ENCODE results near the gene TLL2. TPM values are rescaled to one million over a fixed set of nuclear protein-coding genes. Genes with fewer than 3 reads are reported as not detected.
"Not testable (repeated sequence)": the region's sequence is repeated elsewhere in the genome, so short reads cannot be mapped to it uniquely, and the experiment has no call there.

Gene TLL2
- total RNA-seq = 0.45 and 0.57 TPM in 2 replicates
- polyA plus RNA-seq (2012) = 0.33 TPM

DNA sequence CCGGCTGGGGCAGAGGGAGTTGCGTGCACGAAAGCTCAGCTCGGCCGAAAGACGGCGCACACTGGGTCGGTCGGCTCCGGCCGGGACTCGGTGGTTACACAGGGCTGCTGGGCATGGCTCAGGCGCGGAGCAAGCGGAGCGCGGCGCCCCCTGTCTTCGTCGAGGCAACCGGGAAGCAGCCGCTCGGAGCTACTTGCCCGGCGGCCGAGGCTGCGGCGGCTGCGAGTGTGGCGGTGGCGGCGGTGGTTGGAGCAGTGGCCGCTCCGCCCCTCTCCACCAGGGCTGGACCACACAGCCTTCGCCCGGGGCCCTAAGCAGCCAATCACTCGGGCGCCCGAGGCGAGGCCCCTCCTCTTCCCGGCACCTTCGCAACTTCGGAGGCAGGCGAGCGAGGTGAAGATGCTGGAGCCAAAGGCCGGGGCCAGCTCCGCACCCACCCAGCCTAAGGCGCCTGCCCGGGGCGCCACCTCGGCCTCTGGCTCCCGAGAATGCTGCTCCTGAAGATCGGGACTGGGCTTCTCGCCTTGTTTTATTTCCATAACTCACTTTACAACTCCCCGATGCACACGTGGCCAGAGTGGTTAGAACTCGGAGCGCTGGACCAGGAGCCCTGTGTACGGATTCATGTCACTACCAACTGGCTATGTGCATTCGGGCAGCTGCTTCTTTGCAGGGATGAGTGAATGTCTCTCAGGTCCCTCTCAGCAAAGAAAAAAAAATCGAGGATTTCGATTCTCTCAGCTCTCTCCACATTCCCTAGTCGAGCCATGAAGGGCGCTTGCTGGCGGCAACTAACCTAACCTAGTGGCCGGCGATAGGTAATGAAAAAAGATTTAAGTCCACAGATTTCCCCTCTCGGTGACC, at the start of gene TLL2:
Gene TLL2, minus strand, starts transcription at position 229 of the 864 bp plus-strand sequence. CDS start 241 bp downstream, outside the sequence.
- peak; percentile 88 for DNase-seq (ENCODE audit: low read depth)

DNA sequence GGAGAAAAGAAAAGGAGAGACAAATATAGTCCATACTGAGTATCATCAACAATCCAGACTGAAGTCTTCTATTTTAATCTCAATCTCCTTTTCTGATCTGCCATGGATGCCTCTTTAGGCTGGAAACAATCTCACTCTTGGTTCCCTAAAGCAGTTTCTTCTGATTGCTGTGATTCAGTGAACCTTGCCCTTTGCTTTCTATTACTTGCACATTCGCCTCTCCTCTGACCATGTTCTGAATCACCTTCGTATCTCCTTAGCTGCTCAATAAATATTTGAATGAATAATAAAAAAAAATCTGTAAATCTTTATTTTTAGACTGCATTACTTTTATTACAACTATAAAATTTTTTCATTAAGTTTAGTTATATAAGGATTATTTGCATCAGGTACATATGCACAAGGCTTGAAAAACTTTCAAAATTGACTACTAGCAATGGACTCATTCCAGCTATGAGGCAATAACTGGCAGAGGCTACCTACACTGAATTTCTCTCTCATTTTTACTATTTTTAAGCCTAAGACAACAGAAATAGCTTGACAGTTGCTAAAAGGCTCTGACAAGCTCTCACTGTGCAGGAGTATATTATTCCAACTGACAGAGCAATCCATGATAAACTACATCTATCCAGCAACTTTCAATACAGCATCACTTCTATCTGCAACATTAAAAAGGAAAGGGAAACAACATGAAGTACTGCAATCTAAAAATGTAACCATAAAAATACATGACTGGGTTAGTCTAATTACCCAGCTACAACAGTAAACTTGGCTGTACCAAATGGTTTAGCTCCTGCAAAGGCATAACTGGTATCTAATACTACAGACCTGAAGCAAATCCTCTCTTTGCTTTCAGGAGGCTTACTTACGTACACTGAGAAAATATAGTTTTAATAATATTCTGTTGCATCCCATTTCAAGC, 47.5 kb upstream of the TLL2 start:
- DNase-seq (ENCODE audit: low read depth) = no peak

DNA sequence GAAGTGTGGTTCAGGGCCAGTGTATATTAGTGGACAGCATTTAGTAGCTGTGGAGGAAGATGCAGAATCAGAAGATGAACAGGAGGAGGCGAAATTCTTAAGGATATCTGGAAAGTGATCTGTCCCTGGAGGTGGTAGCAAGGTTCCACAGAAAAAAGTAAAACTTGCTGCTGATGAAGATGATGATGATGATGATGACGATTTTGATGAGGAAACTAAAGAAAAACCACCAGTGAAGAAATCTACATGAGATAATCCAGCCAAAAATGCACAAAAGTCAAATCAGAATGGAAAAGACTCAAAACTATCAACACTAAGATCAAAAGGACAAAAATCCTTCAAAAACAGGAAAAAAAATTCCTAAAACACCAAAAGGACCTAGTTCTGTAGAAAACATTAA, 46.8 kb upstream of the TLL2 start:
- no peak for DNase-seq (ENCODE audit: low read depth)

DNA sequence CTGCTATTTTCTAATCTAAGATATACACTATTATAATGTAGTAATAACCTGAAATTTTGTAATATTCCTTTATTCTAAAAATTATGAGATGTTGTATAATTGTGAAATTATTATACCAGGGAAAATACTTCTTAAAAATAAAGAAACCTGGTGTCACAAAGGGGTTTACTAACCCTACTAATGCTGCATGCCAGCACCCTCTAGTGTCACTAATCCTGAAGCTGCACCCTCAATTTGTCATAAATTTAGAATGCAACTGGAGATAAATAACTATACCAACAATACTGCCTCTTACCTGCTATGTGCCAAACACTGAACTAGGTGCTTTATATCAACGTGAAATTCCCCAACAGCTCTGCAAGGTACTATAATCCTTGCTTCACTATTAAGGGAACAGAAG, 42.3 kb upstream of the TLL2 start:
- DNase-seq (ENCODE audit: low read depth) = peak; percentile 11

DNA sequence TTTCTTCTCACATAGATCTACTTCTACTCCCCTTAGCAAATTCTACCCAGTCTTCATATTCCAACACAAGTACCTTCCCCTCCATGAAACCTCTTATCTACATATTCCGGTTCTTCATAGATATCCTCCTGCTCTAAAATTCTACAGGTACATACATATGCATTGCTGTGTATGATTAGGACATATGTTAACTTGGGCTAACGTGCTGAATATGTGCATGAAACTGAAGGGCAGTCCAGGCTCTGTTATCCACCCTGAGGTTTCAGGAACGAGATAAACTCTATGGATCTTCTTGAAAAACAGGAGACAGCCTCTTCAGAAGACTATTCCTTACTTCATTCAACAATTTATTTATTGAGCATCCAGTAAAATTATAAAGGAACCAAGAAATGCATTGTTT, 41.6 kb upstream of the TLL2 start:
- no peak for DNase-seq (ENCODE audit: low read depth)

DNA sequence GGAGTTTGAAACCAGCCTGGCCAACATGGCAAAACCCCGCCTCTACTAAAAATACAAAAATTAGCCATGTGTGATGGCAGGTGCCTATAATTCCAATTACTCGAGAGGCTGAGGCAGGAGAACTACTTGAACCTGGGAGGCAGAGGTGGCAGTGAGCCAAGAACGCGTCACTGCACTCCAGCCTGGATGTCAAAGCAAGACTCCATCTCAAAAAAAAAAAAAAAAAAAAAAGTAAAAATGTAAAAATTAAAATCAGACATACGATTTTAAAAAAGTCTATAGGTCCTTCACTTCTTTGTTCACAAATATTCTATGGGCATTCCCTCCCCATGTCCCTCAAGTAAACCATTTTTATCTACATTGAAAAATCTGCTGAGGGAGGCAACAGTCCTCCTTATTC, 34.9 kb upstream of the TLL2 start:
- peak; percentile 5 for DNase-seq (ENCODE audit: low read depth)

DNA sequence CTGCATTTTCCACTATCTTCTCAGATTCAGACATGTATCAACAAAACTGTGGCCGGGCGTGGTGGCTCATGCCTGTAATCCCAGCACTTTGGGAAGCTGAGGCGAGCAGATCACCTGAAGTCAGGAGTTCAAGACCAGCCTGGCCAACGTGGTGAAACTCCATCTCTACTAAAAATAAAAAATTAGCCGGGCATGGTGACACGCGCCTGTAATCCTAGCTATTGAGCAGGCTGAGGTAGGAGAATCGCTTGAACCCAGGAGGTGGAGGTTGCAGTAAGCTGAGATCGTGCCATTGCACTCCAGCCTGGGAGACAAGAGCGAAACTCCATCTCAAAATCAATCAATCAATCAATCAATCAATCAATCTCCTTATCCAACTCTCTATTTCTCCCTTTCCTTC, 31.8 kb upstream of the TLL2 start:
- DNase-seq (ENCODE audit: low read depth) = not testable (repeated sequence)

DNA sequence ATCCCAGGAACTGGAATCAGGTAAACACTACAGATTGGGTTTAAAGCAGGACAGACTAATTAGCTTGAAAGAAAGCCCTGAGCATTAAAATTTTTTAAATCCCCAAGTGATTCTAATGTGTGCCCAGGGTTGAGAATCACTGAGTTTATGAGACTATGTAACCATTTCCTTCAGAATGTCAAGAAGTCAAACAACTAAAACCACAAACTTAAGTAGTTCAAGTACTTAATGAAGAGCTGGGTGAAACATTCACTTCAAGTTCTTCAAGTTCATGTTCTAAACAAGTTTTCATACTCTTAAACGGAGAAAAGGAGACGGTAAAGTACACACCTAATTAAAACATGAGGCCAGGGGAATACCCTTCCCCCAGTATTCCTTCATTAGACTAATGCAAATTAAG, 28.2 kb upstream of the TLL2 start:
- no peak for DNase-seq (ENCODE audit: low read depth)

DNA sequence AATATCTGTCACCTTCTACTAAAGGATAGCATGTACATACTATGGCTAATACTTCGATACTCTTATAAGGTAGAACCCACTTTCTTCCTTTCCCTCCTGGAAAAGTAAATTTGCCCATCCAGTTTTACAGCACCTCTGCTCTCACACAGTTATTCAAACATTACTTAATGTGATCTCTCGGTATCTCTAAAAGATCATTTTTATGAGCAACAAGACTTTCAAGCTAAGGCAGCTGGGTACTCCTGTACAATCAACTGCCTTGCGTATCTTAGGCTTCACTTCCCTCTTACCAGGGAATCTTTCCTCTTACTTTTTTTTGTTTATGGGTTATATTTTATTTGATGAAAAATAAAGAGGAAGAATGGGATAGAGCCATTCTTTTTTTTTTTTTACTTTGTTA, 26.5 kb upstream of the TLL2 start:
- DNase-seq (ENCODE audit: low read depth) = no peak

DNA sequence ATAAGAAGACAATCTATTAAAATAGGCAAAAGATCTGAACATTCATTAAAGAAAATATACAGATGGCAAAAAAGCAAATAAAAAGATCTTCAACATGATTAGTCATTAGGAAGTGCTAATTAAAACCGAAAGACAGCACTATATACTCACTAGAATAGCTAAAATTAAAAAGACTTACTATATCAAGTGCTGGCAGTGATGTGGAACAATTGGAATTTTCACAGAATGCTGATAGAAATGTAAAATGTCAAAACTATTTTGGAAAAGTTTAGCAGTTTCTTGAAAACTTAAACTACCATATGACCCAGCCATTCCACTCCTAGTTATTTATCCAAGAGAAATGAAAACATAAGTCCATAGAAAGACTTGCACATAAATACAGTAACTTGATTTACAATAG, 25.0 kb upstream of the TLL2 start:
- DNase-seq (ENCODE audit: low read depth) = no peak

DNA sequence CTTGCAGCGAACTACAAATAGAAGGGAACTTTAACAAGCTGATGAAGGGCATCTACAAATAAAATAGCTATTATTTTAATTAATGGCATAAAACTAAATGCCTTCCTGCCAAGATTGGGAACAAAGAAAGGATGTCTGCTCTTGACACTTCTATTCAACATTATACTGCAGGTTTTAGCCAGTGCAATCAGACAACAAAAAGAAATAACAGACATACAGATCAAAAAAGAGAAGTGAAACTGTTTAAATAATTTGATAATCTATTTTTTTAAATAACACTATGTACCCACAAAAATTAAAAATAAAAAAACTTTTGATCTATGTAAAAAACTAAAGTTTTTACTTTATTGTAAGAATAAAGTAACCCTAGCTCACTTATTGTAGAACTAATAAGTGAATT, 22.4 kb upstream of the TLL2 start:
- no peak for DNase-seq (ENCODE audit: low read depth)

DNA sequence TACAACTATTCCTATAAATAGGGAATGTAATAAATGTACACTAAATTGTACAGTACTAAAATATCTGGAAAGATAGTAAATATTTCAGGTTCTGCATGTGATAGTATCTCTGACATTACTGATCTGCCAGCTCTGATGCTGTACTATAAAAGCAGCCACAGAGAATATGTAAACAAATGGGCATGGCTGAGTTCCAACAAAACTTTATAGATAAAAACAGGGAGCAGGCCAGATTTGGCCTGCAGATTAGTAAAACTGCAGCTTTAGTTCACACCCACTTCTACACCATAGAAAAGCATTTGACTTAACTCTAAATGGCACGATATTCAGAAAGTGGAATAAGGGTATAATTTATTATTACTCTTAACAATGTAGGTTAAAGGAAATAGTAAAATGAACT, 18.8 kb upstream of the TLL2 start:
- DNase-seq (ENCODE audit: low read depth) = no peak

DNA sequence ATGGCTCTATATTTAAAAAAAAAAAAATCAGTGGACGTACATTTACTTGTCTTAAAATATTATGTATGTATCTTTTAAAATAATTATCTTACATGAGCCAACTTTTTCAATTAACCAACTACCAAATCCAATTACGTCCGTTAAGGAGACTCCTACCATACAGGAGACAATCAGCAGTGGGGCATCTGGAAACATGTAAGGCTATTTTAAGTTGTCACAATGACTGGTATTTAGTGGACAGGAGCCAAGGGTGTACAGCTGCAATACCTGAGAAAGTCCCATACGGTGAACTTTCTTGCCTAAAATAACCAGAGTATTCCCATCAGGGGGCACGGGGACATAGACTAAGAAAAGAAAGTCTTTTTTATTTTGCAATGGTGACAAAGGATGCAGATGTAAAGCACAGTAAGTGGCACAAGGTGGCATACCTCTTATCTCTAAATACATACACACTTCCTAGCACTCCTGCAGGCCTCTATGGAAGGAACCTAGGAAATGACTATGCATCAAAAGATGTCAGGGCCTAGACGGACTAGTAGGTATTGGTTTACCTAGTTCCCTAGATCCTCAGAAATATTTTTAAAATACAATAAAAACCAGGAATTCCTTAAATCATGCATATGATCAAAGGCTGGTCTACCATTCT, 16.0 kb upstream of the TLL2 start:
- DNase-seq (ENCODE audit: low read depth) = no peak

DNA sequence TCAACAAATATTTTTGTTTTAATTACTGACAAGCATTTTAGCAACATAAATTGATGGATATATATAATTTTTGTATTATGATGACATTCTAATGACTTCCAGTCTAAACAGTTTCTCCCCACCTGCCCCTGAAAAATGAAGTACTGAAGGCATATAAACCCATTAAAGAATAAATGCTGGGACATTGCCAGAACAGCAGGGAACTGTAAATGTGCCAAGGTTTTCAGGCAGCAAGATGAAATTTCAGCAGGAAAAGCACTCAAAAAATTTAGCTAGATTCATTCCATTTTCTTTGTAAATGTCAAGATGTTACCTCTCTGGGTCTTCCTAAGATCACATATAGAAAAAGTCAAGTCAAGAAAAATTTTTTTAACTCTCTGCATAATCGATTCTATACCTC, 11.0 kb upstream of the TLL2 start:
- no peak for DNase-seq (ENCODE audit: low read depth)

DNA sequence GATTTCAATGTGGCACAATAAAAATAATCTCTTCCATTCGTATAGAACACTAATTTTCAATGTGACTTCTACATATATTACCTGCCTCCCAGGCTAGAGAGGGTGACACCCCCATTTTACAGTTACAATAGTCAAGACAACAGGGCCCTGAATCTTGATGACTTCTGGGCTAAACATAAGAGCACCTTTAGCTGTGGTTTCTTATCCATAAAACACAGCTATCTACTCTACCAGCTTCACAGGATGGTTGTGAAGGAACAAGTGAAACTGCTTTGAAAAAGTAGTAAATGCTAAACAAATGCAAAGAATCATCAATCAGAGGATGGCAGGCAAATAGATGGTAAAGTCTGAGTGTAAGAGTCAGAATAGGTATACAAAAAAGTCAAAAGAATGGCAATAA, 3.6 kb upstream of the TLL2 start:
- no peak for DNase-seq (ENCODE audit: low read depth)

DNA sequence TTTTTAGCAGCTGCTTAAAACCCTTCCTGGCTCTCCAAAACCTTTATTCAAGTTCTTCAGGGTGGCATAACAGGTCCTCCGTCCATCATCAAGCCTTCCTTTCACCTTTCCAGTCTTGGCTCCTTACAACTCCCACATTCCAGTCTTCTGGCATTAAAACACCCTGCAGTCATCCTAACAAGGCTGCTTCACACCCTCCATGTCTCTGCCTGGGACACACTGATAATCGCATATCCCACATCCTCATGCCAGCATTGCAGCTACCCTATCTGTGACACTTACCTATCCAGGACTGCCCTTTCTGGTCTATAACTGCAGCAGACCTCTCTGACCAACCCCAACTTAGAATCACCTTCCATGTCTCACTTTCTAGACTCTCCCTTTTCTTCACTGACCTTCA, 2.6 kb upstream of the TLL2 start:
- no peak for DNase-seq (ENCODE audit: low read depth)

DNA sequence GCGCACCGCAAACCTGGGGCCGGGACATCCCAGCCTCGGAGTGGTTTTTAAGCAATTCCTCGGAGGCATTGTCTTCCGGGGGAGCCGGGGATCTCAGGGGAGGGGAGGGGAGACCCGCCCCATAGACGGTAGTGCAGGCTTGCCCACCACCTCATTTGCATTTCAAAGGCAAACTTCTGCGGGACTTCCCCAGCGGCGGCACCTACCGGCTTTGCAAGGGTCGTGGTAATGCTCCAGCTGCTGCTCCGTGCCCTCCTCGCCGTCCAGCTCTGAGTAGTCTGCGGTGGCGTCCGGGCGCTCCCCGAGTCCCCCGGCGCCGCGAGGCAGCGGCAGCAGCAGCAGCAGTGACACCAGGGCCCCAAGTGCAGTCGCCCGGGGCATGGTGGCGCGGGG, 425 bp downstream of the TLL2 start:
- DNase-seq (ENCODE audit: low read depth) = no peak

DNA sequence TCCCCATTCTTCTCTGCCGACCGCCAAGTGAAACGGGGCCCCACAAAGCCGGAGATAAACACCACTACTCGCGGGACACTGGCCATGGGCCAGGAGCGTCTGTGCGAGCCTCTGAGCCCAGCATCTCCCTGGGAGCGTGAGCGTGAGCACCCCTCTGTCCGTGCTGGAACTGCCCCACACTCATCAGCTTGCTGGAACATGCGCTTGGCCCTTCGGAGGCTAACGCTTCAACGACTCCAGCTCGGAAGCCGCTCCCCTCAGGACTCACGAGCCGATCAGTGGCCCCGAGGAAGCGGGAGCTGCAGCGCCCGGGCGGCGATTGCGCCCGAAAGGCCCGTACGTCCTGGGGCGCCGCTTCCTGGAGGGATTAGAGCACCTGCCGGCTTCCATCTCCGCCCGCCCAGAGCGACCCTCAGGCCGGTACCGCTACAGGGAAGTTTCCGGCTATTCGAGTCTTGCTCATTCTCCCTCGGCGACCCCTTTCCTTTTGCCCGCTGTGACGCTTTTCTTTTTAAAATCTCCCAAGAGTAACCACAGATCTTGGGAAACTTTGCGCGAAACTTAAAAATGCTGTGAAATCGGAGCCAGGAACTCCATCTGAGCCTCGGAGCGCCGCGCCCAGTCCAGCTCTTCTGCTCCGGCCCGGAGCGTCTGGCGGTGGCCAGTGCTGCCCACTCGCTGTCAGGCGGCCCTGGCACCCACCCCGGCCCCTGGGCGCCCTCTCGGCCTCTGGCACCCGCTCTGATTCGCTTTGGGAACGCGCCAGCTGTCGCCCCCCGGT, 1.0 kb downstream of the TLL2 start:
- DNase-seq (ENCODE audit: low read depth) = peak; percentile 32

DNA sequence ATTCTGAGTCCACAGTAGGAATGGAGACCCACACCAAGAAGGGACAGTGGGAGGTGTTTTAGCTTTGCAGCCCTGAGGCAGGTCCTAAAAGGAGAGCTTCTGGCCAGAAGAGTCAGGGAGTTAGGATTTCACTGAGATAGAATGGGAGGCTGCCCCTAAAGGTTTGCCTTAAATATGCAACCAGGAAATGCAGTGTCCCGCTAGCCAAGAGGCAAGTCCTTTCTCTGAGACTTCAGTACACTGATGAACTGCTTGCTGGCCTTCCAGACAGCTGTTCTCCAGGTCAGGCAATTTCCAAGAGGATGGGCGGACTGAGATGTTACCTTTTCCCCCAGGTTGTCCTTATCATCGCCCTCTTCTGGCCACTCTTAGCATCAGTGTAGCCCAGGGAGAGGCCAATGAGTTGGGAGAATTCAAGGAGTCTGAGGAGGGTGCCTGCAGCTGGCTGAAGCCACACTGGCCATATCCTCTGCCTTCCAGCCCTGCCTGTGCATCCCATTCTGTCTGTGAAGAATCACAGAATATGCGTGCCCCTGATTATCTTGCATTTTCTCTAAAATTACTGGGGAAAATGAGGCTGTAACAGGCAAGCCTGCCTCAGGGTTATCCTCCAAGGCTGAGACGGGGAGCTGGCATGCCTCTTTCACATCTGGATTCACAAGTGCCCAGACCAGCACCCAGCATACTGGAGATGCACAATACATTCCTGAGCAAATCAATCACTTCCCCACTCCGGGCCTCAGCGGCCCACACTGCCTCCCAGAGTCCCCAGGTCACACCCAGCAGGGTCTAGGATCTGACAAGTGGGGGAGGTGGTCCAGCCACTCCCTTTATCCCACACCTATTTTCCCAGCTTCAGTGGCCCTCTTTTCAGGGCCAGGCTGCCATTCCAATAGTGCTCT, 2.4 kb downstream of the TLL2 start:
- DNase-seq (ENCODE audit: low read depth) = peak; percentile 31
